DOHH2 (cell line): ENCODE data around the gene TOGARAM1.

Source experiments
- CTCF ChIP-seq: fragments of 200-600 bp; sonication (generic); IDR thresholded peaks from one replicate; pipeline ENCODE4 v1.5.1; 2014; ENCODE audit warnings: antibody characterized with exemption, mild to moderate bottlenecking, low read depth, low read length; ENCODE audit not compliant: poor library complexity, severe bottlenecking
- EZH2phosphoT487 ChIP-seq: fragments of 200-600 bp; sonication (generic); IDR thresholded peaks from 2 replicates; pipeline ENCODE4 v1.6.1; 2017; ENCODE audit warnings: borderline replicate concordance, mild to moderate bottlenecking, antibody characterized with exemption, low read length, moderate library complexity, mixed read lengths

DNA sequence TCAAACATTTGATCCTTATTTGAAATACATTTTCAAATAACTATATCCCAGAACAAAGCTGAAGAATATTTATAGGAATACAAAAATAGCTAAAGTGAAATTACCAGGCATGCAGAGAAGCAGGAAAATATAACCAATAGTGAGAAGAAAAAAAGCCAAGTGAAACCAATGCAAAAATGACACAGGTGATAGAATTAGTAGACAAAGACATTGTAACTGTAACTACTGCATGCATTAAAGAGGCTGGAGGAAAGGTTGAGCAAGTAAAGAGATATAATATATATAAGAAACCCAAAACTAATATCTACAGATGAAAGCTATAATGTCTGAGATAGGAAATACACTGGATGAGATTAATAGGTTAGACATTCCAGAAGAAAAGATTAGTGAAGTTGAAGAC, 72.7 kb downstream of the TOGARAM1 start:
- no peak for TF ChIP-seq CTCF
- TF ChIP-seq EZH2phosphoT487: no peak
